ENCODE results near the gene FAM149B1.

Gene FAM149B1

DNA sequence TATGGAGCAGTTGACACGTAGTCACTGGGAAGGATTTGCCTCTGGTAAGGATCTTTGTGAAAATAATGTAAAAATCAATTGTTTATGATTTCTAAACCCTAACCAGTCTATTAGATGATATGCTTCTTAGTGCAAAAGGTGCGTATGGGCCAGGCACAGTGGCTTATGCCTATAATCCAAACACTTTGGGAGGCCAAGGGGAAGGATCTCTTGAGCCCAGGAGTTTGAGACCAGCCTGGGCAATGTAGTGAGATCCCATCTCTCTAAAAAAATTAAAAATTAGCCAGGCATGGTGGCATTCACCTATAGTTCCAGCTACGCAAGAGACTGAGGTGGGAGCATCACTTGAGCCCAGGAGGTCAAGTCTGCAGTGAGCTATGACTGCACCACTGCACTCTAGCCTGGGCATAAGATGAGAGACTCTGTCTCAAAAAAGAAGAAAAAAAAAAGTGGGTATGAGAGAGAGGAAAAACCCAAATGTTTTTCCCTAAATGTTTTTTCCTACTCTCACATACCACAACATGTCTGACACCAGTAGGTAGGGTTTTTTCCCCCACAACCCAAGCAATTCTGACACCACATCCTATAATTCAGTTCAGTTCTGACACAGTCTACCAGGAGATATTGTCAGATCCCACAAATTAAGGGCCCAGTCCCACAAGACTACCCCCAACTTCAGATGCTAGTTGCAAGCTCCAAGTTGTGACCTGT lies 42.6 kb downstream of the FAM149B1 start:
- Histone ChIP-seq H3K4me2 (ENCODE audit: low read length, poor library complexity, severe bottlenecking) (no peak overlapping the region), H4K91ac (ENCODE audit: low read length) (no peak overlapping the region), H3K23ac (ENCODE audit: low read length in 2 of 2) (no peak overlapping the region)

DNA sequence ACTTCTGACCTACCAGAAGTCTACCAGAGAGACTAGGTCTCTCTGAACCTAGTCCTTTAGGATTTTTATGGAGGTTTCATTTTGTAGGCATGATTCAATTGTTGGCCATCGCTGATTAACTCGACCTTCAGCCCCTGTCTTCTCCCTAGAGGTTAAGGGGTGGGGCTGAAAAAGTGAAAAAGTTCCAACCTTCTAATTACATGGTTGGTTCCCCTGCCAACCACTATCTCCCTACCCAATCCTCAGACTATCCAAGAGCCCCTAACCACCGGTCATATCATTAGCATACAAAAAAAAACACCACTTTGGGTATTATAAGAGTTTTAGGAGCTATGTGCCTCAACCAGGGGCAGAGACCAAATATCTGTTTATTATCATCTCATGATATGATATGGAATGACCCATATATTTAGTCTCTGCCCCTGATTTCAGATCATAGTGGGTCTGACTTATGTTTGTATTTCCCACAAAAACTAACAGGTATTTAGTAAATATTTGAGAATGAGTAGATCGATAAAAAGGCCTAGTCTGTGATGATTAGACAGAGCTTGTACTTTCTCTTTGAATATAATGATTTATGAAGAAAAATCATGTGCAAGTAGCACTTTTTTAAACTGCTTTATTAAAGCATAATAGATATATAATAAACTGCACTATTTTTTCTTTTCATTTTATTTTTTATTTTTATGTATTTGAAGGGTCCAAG lies 43.3 kb downstream of the FAM149B1 start:
- H3K4me3 ChIP-seq (ENCODE audit: insufficient read depth in 1 of 2, low read depth in 1 of 2, low read length in 2 of 2) = no peak overlapping the region
- H2AFZ ChIP-seq (ENCODE audit: low read depth, low read length) = no peak overlapping the region
- no peak overlapping the region for H4K8ac ChIP-seq (ENCODE audit: low read length)
- no peaks in the 10 kb centered on the region for H3K9me3 ChIP-seq (ENCODE audit: control insufficient read depth, low read length)
- no peak overlapping the region for H3K23ac ChIP-seq (ENCODE audit: low read length in 2 of 2)
- H3K18ac ChIP-seq (ENCODE audit: low read depth in 1 of 2, low read length in 2 of 2) = no peak overlapping the region
- H3K4me2 ChIP-seq (ENCODE audit: low read length, poor library complexity, severe bottlenecking) = no peak overlapping the region
- H3K14ac ChIP-seq (ENCODE audit: low read length in 2 of 2) = no peak overlapping the region
- no peak overlapping the region for H2BK120ac ChIP-seq (ENCODE audit: low read depth, low read length)
- no peak overlapping the region for H3K4ac ChIP-seq (ENCODE audit: low read depth in 1 of 2, low read length in 2 of 2)
- peaks cover 1% of the 10 kb centered on the region for H3K4me1 ChIP-seq (ENCODE audit: control insufficient read depth, insufficient read depth, low read depth, low read length)
- 100% methylated on average over 2 of the region's 4 CpGs for WGBS
- peak overlapping the region; percentile 13 for H3K9ac ChIP-seq (ENCODE audit: low read length)
- H3K36me3 ChIP-seq (ENCODE audit: control insufficient read depth in 1 of 2, insufficient read depth in 2 of 2, low read depth in 1 of 2, low read length in 2 of 2) = peaks cover 15 to 17% of the 10 kb centered on the region in 2 experiments
- no peak overlapping the region for H3K27ac ChIP-seq (ENCODE audit: low read length, poor library complexity, severe bottlenecking)
- H2BK5ac ChIP-seq (ENCODE audit: low read depth, low read length, poor library complexity, severe bottlenecking) = no peak overlapping the region
- no peak overlapping the region for H2AK5ac ChIP-seq (ENCODE audit: low read length, severe bottlenecking)
- H3K79me1 ChIP-seq (replicated peaks; ENCODE audit: low read length, poor library complexity, severe bottlenecking) = peaks cover 5% of the 10 kb centered on the region
- H2BK12ac ChIP-seq (ENCODE audit: low read length in 2 of 2) = no peak overlapping the region
- no peak for DNase-seq
- no peaks in the 10 kb centered on the region for H3K27me3 ChIP-seq (ENCODE audit: control insufficient read depth in 1 of 2, insufficient read depth in 1 of 2, low read length in 2 of 2)
- H2BK15ac ChIP-seq (ENCODE audit: low read depth, poor library complexity, severe bottlenecking) = no peak overlapping the region
- no peak overlapping the region for H4K91ac ChIP-seq (ENCODE audit: low read length)

More for the DNA sequence above, 42.6 kb downstream of the FAM149B1 start:
- DNase-seq = no peak
- Histone ChIP-seq H3K4me3 (ENCODE audit: insufficient read depth in 1 of 2, low read depth in 1 of 2, low read length in 2 of 2) (no peak overlapping the region), H2BK120ac (ENCODE audit: low read depth, low read length) (no peak overlapping the region), H3K27ac (ENCODE audit: low read length, poor library complexity, severe bottlenecking) (no peak overlapping the region), H3K14ac (ENCODE audit: low read length in 2 of 2) (no peak overlapping the region), H2AK5ac (ENCODE audit: low read length, severe bottlenecking) (no peak overlapping the region), H2BK12ac (ENCODE audit: low read length in 2 of 2) (no peak overlapping the region), H3K79me1 (replicated peaks; ENCODE audit: low read length, poor library complexity, severe bottlenecking) (peaks cover 5% of the 10 kb centered on the region), H3K4me1 (ENCODE audit: control insufficient read depth, insufficient read depth, low read depth, low read length) (peaks cover 1% of the 10 kb centered on the region), H2BK15ac (ENCODE audit: low read depth, poor library complexity, severe bottlenecking) (no peak overlapping the region), H3K9me3 (ENCODE audit: control insufficient read depth, low read length) (no peaks in the 10 kb centered on the region), H4K8ac (ENCODE audit: low read length) (no peak overlapping the region), H2BK5ac (ENCODE audit: low read depth, low read length, poor library complexity, severe bottlenecking) (no peak overlapping the region), H3K9ac (ENCODE audit: low read length) (peak overlapping the region; percentile 13), H2AFZ (ENCODE audit: low read depth, low read length) (no peak overlapping the region), H3K36me3 (ENCODE audit: control insufficient read depth in 1 of 2, insufficient read depth in 2 of 2, low read depth in 1 of 2, low read length in 2 of 2) (peaks cover 11 to 15% of the 10 kb centered on the region in 2 experiments), H3K27me3 (ENCODE audit: control insufficient read depth in 1 of 2, insufficient read depth in 1 of 2, low read length in 2 of 2) (no peaks in the 10 kb centered on the region), H3K4ac (ENCODE audit: low read depth in 1 of 2, low read length in 2 of 2) (no peak overlapping the region), H3K18ac (ENCODE audit: low read depth in 1 of 2, low read length in 2 of 2) (no peak overlapping the region)
- WGBS = 87% methylated on average over 3 of the region's 3 CpGs

DNA sequence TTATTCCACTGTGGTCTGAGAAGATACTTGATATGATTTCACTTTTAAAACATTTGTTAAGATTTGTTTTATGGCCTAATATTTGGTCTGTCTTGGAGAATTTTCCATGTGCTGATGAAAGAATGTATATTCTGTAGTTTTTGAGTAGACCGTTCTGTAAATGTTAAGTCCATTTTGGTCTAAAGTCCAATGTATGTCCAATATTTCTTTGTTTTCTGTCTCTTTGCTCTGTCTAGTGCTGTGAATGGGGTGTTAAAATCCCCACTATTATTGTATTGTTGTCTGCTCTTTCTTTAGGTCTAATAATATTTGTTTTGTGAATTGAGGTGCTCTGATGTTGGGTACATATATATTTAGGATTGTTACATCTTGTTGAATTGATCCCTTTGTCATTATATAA lies 47.8 kb downstream of the FAM149B1 start:
- Histone ChIP-seq H3K27ac (ENCODE audit: low read length, poor library complexity, severe bottlenecking) (no peak overlapping the region), H3K4me3 (ENCODE audit: insufficient read depth in 1 of 2, low read depth in 1 of 2, low read length in 2 of 2) (no peak overlapping the region), H3K4ac (ENCODE audit: low read depth in 1 of 2, low read length in 2 of 2) (no peak overlapping the region), H3K4me1 (ENCODE audit: control insufficient read depth, insufficient read depth, low read depth, low read length) (peaks cover 1% of the 10 kb centered on the region), H4K8ac (ENCODE audit: low read length) (no peak overlapping the region), H2BK12ac (ENCODE audit: low read length in 2 of 2) (no peak overlapping the region), H3K79me1 (replicated peaks; ENCODE audit: low read length, poor library complexity, severe bottlenecking) (peaks cover 8% of the 10 kb centered on the region), H3K27me3 (ENCODE audit: control insufficient read depth in 1 of 2, insufficient read depth in 1 of 2, low read length in 2 of 2) (no peaks in the 10 kb centered on the region), H2AFZ (ENCODE audit: low read depth, low read length) (no peak overlapping the region), H2BK120ac (ENCODE audit: low read depth, low read length) (no peak overlapping the region), H3K36me3 (ENCODE audit: control insufficient read depth in 1 of 2, insufficient read depth in 2 of 2, low read depth in 1 of 2, low read length in 2 of 2) (peaks cover 6 to 33% of the 10 kb centered on the region in 2 experiments), H3K18ac (ENCODE audit: low read depth in 1 of 2, low read length in 2 of 2) (no peak overlapping the region), H3K9me3 (ENCODE audit: control insufficient read depth, low read length) (no peaks in the 10 kb centered on the region), H3K23ac (ENCODE audit: low read length in 2 of 2) (no peak overlapping the region), H4K91ac (ENCODE audit: low read length) (no peak overlapping the region), H2BK5ac (ENCODE audit: low read depth, low read length, poor library complexity, severe bottlenecking) (no peak overlapping the region), H3K9ac (ENCODE audit: low read length) (no peak overlapping the region), H2BK15ac (ENCODE audit: low read depth, poor library complexity, severe bottlenecking) (no peak overlapping the region), H2AK5ac (ENCODE audit: low read length, severe bottlenecking) (no peak overlapping the region), H3K14ac (ENCODE audit: low read length in 2 of 2) (no peak overlapping the region), H3K4me2 (ENCODE audit: low read length, poor library complexity, severe bottlenecking) (no peak overlapping the region)
- WGBS = 100% methylated on average over 1 of the region's 1 CpG
- no peak for DNase-seq

DNA sequence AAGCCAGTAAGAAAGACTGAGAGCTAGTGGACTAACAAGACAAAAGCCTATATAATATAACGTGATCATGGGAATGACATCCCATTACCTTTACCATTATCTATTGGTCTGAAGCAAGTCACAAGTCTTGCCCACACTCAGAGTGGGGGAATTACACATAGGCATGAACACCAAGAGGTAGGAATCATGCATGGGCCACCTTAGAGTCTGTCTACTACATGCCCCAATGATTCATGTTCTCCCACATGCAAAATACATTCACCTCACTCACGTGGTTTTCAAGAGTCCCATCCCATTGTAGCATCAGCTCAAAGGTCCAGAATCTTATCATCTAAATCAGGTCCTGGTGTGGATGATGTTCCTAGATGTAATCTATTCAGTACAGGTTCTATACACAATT lies 49.7 kb downstream of the FAM149B1 start:
- Histone ChIP-seq H2AK5ac (ENCODE audit: low read length, severe bottlenecking) (no peak overlapping the region), H3K4ac (ENCODE audit: low read depth in 1 of 2, low read length in 2 of 2) (no peak overlapping the region), H3K27me3 (ENCODE audit: control insufficient read depth in 1 of 2, insufficient read depth in 1 of 2, low read length in 2 of 2) (no peaks in the 10 kb centered on the region), H3K4me2 (ENCODE audit: low read length, poor library complexity, severe bottlenecking) (no peak overlapping the region), H2AFZ (ENCODE audit: low read depth, low read length) (no peak overlapping the region), H4K8ac (ENCODE audit: low read length) (no peak overlapping the region), H3K36me3 (ENCODE audit: control insufficient read depth in 1 of 2, insufficient read depth in 2 of 2, low read depth in 1 of 2, low read length in 2 of 2) (peaks cover 6 to 29% of the 10 kb centered on the region in 2 experiments), H2BK120ac (ENCODE audit: low read depth, low read length) (no peak overlapping the region), H4K91ac (ENCODE audit: low read length) (no peak overlapping the region), H3K27ac (ENCODE audit: low read length, poor library complexity, severe bottlenecking) (no peak overlapping the region), H2BK15ac (ENCODE audit: low read depth, poor library complexity, severe bottlenecking) (no peak overlapping the region), H3K4me3 (ENCODE audit: insufficient read depth in 1 of 2, low read depth in 1 of 2, low read length in 2 of 2) (no peak overlapping the region), H3K9ac (ENCODE audit: low read length) (no peak overlapping the region), H3K23ac (ENCODE audit: low read length in 2 of 2) (no peak overlapping the region), H3K79me1 (replicated peaks; ENCODE audit: low read length, poor library complexity, severe bottlenecking) (peaks cover 7% of the 10 kb centered on the region), H3K9me3 (ENCODE audit: control insufficient read depth, low read length) (no peaks in the 10 kb centered on the region), H3K18ac (ENCODE audit: low read depth in 1 of 2, low read length in 2 of 2) (no peak overlapping the region), H3K14ac (ENCODE audit: low read length in 2 of 2) (no peak overlapping the region), H2BK5ac (ENCODE audit: low read depth, low read length, poor library complexity, severe bottlenecking) (no peak overlapping the region), H3K4me1 (ENCODE audit: control insufficient read depth, insufficient read depth, low read depth, low read length) (peaks cover 1% of the 10 kb centered on the region), H2BK12ac (ENCODE audit: low read length in 2 of 2) (no peak overlapping the region)
- 100% methylated on average over 1 of the region's 2 CpGs for WGBS
- DNase-seq = no peak

Measured in mesenchymal stem cell (in vitro differentiated cells and primary cell).